GM20000 (cell line): Measurements from ENCODE around the gene TMC6.
"Not testable (repeated sequence)": the region's sequence is repeated elsewhere in the genome, so short reads cannot be mapped to it uniquely, and the experiment has no call there.

Source experiments
- DNase-seq: peaks from one replicate; pipeline ENCODE4 v3.0.0; 2012; ENCODE audit warnings: low spot score
- TF ChIP-seq, protein P1 (sequence below): IDR thresholded peaks from 2 replicates; pipeline ENCODE4 v1.5.1; 2012; ENCODE audit warnings: mild to moderate bottlenecking, control low read depth; ENCODE audit errors: extremely low read depth, missing control alignments

Gene TMC6

GRCh38 chr17:78117027-78117981 is 11.3 kb downstream of the TMC6 start:
- DNase-seq = peak; percentile 22
- TF ChIP-seq, protein P1, sequence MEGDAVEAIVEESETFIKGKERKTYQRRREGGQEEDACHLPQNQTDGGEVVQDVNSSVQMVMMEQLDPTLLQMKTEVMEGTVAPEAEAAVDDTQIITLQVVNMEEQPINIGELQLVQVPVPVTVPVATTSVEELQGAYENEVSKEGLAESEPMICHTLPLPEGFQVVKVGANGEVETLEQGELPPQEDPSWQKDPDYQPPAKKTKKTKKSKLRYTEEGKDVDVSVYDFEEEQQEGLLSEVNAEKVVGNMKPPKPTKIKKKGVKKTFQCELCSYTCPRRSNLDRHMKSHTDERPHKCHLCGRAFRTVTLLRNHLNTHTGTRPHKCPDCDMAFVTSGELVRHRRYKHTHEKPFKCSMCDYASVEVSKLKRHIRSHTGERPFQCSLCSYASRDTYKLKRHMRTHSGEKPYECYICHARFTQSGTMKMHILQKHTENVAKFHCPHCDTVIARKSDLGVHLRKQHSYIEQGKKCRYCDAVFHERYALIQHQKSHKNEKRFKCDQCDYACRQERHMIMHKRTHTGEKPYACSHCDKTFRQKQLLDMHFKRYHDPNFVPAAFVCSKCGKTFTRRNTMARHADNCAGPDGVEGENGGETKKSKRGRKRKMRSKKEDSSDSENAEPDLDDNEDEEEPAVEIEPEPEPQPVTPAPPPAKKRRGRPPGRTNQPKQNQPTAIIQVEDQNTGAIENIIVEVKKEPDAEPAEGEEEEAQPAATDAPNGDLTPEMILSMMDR = peak; percentile 40

GRCh38 chr17:78116411-78116810 is 12.1 kb downstream of the TMC6 start:
- TF ChIP-seq, protein P1 = no peak
- no peak for DNase-seq

DNA sequence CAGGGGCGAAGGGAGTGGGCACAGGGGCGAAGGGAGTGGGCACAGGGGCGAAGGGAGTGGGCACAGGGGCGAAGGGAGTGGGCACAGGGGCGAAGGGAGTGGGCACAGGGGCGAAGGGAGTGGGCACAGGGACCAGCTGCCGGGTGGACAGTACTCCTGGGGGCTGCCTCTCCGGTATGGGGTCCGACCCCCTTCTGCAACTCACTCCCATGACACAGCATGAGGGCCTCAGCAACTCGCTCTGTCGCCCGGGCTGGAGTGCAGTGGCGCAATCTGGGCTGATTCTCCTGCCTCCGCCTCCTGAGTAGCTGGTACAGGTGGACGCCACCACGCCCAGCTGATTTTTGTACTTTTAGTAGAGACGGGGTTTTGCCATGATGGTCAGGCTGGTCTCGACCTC is 12.8 kb downstream of the TMC6 start:
- not testable (repeated sequence) for DNase-seq

DNA sequence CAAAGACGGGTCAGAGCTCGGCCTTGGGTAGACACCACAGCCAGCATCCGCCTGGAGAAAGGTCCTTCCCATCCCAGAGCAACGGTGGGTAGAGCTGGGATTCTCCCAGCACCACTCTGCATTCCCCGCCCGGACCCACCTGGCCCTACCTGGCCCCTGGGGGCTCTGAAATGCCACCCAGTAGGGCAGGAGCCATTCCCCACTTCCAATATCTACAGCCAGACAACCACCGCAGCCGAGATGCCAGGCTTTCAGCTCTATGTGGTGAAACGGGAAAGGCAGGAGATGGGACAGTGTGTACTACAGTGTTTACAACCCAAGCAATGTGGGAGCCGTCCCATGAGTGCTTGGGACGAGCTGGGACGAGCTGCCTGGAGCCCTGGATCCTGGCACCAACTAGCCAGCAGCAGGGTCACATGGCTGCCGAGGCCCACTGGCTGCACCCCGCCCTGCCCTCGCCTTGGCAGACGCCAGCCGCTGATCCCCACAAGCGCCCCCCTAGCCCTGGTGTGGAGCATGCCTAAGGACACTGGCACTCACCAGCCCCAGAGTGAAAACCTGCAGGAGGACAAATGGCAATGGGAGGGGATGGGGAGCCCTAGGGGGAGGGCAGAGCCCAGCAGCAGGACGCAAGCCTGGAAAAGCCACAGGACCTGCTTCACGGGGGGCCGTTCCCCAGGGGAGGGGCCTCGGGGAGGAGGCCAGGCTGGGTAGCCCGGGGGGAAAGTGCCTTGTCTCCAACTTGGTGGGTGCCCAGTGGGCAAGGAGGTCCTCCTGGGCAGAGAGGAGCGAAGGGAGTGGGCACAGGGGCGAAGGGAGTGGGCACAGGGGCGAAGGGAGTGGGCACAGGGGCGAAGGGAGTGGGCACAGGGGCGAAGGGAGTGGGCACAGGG is 13.5 kb downstream of the TMC6 start:
- TF ChIP-seq, protein P1 = no peak
- peak; percentile 24 for DNase-seq

- peak; percentile 66 for DNase-seq
- TF ChIP-seq, protein P1 = no peak
Observed at GRCh38 chr17:78113804-78114785, 14.5 kb downstream of the TMC6 start.

DNA sequence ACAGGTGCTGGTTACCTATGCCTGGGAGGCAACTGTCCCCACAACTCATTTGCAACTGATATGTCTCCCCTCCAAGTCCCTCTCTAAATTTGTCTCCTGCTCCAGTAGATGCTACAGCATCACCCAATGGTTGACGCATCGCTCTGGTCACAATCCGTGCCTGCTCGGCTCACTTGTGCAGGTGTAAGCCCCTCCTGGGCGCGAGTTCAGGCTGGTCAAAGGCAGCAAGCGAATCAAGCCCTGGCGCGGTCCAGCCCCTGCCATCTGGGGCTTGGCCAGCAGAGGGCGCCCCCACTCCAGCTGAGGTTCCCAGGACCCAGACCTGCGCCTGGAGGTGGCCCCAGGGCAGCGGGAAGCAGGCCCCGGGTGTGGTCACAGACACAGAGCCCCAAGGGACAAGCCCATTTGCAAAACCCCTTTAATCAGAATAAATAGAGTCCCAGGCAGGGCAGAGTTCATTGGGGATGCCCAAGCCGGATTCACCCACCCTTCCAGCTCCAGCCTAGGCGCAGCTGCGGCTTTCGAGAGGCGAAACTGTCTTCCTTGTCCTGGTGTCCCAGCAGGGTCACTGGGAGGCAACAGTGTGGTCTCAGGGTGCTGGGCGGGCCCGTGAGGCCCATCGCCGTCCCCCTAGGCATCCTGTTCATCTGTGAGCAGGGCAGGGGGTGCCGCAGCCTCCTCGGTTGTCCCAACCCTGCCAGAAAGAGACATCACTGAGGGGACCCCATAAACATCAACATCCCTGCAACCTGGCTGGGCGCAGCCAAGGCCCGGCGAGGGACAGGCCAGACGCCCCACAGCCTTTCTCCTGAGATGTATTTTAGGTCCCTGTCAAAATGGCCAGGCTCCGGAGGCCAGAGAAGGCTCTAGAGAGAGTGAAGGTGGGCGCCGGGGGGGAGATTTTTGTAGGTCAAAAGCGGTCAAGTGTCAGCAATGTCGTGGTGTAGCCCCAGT is 15.8 kb downstream of the TMC6 start:
- TF ChIP-seq, protein P1 = peak; percentile 92
- DNase-seq = peak; percentile 92
